DOHH2 (cell line): ENCODE results near the gene GSK3B.

Experiments
- H3F3A ChIP-seq: fragments of 200-600 bp; sonication (generic), shearing (Covaris generic); 2 replicates; pipeline ENCODE4 v1.6.0; 2016; ENCODE audit warnings: antibody characterized with exemption, mild to moderate bottlenecking; ENCODE audit not compliant: control insufficient read depth, insufficient read depth
- H3K27ac ChIP-seq: fragments of 200-600 bp; sonication (generic); 2 replicates; pipeline ENCODE4 v1.5.1; 2014; ENCODE audit warnings: low read depth, mild to moderate bottlenecking, low read length, moderate library complexity
- H3K27me3 ChIP-seq: fragments of 200-600 bp; sonication (generic); 2 replicates; pipeline ENCODE4 v1.6.1; 2014; ENCODE audit warnings: mild to moderate bottlenecking, low read length, mixed read lengths; ENCODE audit not compliant: control insufficient read depth
- H3K36me3 ChIP-seq: fragments of 200-600 bp; sonication (generic); 2 replicates; pipeline ENCODE4 v1.6.1; 2014; ENCODE audit warnings: mild to moderate bottlenecking, low read length, moderate library complexity, mixed read lengths; ENCODE audit not compliant: control insufficient read depth
- H3K4me1 ChIP-seq: fragments of 200-600 bp; sonication (generic); 2 replicates; pipeline ENCODE4 v1.6.1; 2014; ENCODE audit warnings: mild to moderate bottlenecking, low read length, mixed read lengths; ENCODE audit not compliant: control insufficient read depth
- H3K4me2 ChIP-seq: fragments of 200-600 bp; sonication (generic); 2 replicates; pipeline ENCODE4 v1.6.0; 2014; ENCODE audit warnings: mild to moderate bottlenecking, low read length, moderate library complexity
- H3K4me3 ChIP-seq: fragments of 200-600 bp; sonication (generic); 2 replicates; pipeline ENCODE4 v1.5.1; 2014; ENCODE audit warnings: mild to moderate bottlenecking, low read length, mixed read lengths
- H3K79me2 ChIP-seq: fragments of 200-600 bp; sonication (generic); 2 replicates; pipeline ENCODE4 v1.6.1; 2014; ENCODE audit warnings: mild to moderate bottlenecking, low read length, mixed read lengths; ENCODE audit not compliant: control insufficient read depth
- H3K9me2 ChIP-seq: fragments of 200-600 bp; sonication (generic); replicated peaks from 2 replicates; pipeline ENCODE4 v1.6.1; 2014; ENCODE audit warnings: mild to moderate bottlenecking, low read length, mixed read lengths; ENCODE audit not compliant: control insufficient read depth
- H3K9me3 ChIP-seq: fragments of 200-600 bp; sonication (generic); 2 replicates; pipeline ENCODE4 v1.6.1; 2014; ENCODE audit warnings: antibody characterized with exemption, low read length, mixed read lengths; ENCODE audit not compliant: control insufficient read depth, insufficient read depth
- H4K20me1 ChIP-seq: fragments of 200-600 bp; sonication (generic); 2 replicates; pipeline ENCODE4 v1.6.0; 2014; ENCODE audit warnings: low read depth, mild to moderate bottlenecking, antibody characterized with exemption, low read length, moderate library complexity; ENCODE audit not compliant: control insufficient read depth, insufficient read depth
- CTCF ChIP-seq: fragments of 200-600 bp; sonication (generic); IDR thresholded peaks from one replicate; pipeline ENCODE4 v1.5.1; 2014; ENCODE audit warnings: antibody characterized with exemption, mild to moderate bottlenecking, low read depth, low read length; ENCODE audit not compliant: poor library complexity, severe bottlenecking
- EZH2phosphoT487 ChIP-seq: fragments of 200-600 bp; sonication (generic); IDR thresholded peaks from 2 replicates; pipeline ENCODE4 v1.6.1; 2017; ENCODE audit warnings: borderline replicate concordance, mild to moderate bottlenecking, antibody characterized with exemption, low read length, moderate library complexity, mixed read lengths

The GSK3B gene

GRCh38 chr3:120033596-120033995 is 60.7 kb downstream of the GSK3B start:
- H3K9me3 ChIP-seq: no peaks in the 10 kb centered on the region
- peaks cover 6% of the 10 kb centered on the region; the same call in 1 of the 2 replicates for H4K20me1 ChIP-seq
- no peak overlapping the region for H3K27ac ChIP-seq
- no peak overlapping the region for H3K4me3 ChIP-seq
- no peak for TF ChIP-seq EZH2phosphoT487
- no peak for TF ChIP-seq CTCF
- H3K4me1 ChIP-seq: peaks cover 9% of the 10 kb centered on the region
- 0 out of 2 replicates have a peak, but pooled peaks cover 3% of the 10 kb centered on the region for H3K36me3 ChIP-seq
- H3F3A ChIP-seq: no peaks in the 10 kb centered on the region
- H3K27me3 ChIP-seq: no peaks in the 10 kb centered on the region
- H3K79me2 ChIP-seq: peaks cover 97% of the 10 kb centered on the region
- H3K4me2 ChIP-seq: no peak overlapping the region
- H3K9me2 ChIP-seq: no peaks in the 10 kb centered on the region

- peaks cover 9% of the 10 kb centered on the region for H3K4me1 ChIP-seq
- no peak overlapping the region for H3K27ac ChIP-seq
- no peak overlapping the region for H3K4me2 ChIP-seq
- H3K9me2 ChIP-seq: no peaks in the 10 kb centered on the region
- no peaks in the 10 kb centered on the region for H3K9me3 ChIP-seq
- H3F3A ChIP-seq: no peaks in the 10 kb centered on the region
- 0 out of 2 replicates have a peak, but pooled peaks cover 3% of the 10 kb centered on the region for H3K36me3 ChIP-seq
- TF ChIP-seq CTCF (no peak), EZH2phosphoT487 (no peak)
- peaks cover 9% of the 10 kb centered on the region; the same call in 1 of the 2 replicates for H4K20me1 ChIP-seq
- H3K4me3 ChIP-seq: no peak overlapping the region
- peaks cover 99% of the 10 kb centered on the region for H3K79me2 ChIP-seq
- no peaks in the 10 kb centered on the region for H3K27me3 ChIP-seq
These were observed 62.7 kb downstream of the GSK3B start for GRCh38 chr3:120031561-120031960.

- Histone ChIP-seq H3K27me3 (no peaks in the 10 kb centered on the region), H3K9me2 (no peaks in the 10 kb centered on the region), H3K4me1 (peaks cover 9% of the 10 kb centered on the region), H3K36me3 (no peaks in the 10 kb centered on the region), H4K20me1 (peaks cover 9% of the 10 kb centered on the region; the same call in 1 of the 2 replicates), H3K4me3 (no peak overlapping the region), H3K27ac (no peak overlapping the region), H3K4me2 (no peak overlapping the region), H3K9me3 (no peaks in the 10 kb centered on the region), H3K79me2 (peaks cover 99% of the 10 kb centered on the region), H3F3A (no peaks in the 10 kb centered on the region)
- no peak for TF ChIP-seq CTCF
- no peak for TF ChIP-seq EZH2phosphoT487
These were observed 64.5 kb downstream of the GSK3B start for GRCh38 chr3:120029749-120030148.
